ENCODE data around the gene PPP1R13B.
A peak's percentile ranks its signal among the peaks of the same experiment; 100 is the strongest.

The PPP1R13B gene

GRCh38 chr14:103728141-103728540 lies 119.2 kb downstream of the PPP1R13B start:
- DNase-seq, result no peak

GRCh38 chr14:103727313-103727980 lies 119.9 kb downstream of the PPP1R13B start:
- no peak for DNase-seq

- DNase-seq, result no peak
Measured at GRCh38 chr14:103726474-103726873, 120.9 kb downstream of the PPP1R13B start.

- no peak for DNase-seq
Measured at GRCh38 chr14:103725739-103726395, 121.5 kb downstream of the PPP1R13B start.

DNA sequence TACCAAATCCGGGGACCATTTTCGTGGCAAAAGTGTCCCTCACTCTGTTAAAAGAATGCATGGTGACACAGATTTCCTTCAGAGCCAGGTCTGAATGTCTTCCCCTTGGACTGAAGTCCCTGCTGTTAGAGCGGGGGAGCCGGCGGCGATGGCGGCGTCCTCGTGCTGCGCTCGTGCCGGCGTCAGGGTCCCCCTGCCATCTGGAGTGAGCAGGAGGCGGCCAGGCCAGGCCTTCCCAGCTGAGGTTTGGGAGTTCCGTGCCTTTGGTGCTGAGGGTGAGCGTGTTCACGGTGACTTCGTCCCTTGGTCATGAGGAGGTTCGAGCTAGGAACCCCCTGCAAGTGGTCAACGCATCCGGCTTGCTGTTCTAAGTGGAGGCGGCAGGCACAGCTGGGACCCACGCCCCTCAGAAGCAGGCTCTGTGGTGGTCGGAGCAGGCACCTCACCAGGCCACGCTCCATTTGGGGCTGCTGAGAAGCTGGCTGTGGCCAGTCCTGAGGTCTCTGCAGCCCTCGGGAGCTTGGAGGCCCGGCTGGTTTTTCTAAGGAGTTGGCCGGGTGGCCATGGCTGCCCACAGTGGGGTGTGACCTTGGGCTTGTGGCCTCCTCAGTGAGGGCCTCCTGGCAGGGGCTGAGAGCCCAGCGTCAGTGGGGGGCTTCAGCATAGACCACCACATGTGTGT lies 122.2 kb downstream of the PPP1R13B start:
- no peak for DNase-seq

- DNase-seq, result no peak
Measured at GRCh38 chr14:103724116-103724515, 123.3 kb downstream of the PPP1R13B start.

DNA sequence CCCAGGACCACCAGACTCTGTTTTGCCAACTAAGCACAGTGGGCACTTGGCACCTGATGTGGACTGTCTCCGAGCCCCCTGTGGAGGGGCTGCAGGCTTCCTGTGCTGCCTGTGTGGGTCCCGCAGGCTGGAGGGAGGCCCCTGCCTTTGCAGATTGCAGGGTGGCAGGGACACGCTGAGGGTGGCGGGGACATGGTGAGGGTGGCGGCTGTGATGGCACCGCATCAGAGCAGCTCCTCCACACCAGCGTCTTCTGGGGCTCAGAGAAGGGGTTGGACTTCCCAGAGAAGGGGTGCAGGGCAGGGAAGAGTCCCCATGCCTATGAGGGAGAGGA lies 123.7 kb downstream of the PPP1R13B start:
- DNase-seq, result no peak

GRCh38 chr14:103721334-103722120 lies 125.8 kb downstream of the PPP1R13B start:
- no peak for DNase-seq

DNA sequence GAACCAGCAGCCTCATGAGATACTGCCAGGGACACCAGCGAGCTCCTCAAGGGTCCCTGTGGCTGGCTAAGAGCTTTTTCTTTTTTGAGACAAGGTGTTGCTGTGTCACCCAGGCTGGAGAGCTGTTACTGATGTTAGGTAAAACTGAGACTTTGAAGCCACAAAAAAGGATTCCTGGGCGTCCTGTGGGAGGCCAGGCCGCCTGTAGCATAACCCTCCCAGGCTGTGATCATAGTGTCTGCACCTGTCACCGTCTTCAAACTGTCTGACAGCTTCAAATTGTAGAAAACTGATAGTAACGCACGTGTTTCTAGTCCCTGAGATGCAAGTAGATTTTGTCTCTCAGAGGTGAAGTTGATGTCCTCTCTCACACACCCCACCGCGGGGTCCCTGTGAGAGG lies 127.6 kb downstream of the PPP1R13B start:
- no peak for DNase-seq

DNA sequence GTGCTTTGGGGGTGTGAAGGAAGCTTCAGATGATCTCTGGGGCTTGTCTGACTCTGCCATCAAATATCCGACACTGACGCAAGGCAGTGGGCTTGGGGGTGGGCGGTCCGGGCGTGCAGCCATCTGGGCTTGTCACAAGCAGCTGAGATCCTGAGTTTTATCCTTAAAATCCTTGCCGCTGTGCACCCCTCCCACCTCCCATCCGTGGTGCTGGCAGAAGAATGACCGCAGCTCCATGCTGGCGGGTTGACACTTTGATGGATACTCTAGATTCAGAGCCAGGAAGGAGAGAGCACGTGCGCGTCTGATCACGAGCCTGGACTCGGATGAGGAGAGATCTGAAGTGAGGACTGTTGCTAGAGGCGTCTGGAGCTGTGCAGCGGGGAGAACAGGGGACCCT lies 128.8 kb downstream of the PPP1R13B start:
- no peak for DNase-seq

DNA sequence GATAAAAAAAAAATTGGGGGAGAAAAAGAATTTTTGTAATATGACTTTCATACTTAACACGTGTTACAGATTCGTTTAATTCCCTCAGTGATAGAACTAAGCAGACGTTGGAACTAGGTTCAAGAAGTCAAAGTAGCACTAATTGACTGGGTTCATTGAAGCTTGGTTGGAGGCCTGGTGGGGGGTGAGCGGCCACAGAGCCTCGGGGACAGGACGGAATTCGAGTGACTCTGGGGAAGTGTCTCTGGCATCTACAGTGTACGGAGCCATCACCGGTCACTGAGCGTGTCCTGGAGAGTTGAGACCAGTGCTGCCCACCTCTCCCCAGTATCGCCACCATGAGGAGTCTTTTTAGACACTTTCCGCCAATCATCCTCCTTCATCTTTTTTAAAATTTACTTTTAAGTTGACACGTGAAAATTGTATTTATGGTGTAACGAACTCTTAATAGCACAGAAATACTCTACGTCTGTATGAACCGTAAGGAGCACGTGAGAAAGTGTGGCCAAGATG lies 130.4 kb downstream of the PPP1R13B start:
- DNase-seq, result no peak

DNA sequence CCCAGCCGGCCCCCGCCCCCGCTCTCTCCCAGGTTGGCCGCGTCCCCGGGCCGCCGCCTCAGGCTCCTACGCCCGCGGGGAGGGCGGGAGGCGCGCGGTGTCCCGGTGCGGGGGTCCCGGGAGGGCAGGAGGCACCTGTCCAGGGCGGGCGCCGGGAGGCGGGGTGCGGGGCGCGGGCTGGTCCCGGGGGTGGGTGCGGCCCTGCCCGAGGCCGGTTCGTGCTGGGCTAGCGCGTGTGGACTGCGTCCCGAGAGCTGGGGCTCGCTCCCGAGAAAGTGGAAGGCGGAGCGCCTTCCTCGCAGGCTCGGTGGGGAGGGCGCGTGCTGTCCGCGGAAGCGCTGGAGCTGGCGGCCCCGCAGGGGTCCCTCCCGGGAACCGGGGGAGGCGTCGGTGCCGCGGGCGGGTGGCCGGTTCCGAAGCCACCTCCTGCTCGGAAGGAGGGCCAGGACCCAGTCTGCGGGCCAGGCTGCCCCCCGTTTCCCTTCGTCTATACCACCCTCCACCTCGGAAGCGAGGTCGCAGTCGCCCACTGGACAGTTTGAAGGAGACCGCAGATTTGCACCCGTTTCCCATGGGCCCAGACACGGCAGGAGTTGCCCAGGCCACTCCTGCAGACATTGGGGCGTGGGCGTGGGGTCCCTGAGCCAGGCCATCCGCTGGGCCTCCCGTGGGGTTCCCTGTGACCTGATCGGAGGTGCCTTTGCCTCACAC lies 131.1 kb downstream of the PPP1R13B start:
- DNase-seq, result no peak

GRCh38 chr14:103715052-103716000 lies 132.0 kb downstream of the PPP1R13B start, which contains the start of the genes XRCC3 and ZFYVE21:
Gene XRCC3 (minus strand): TSS chr14:103715451. CDS start chr14:103711087, 4,364 bp downstream.
Gene ZFYVE21 (plus strand): TSS chr14:103715810. CDS start chr14:103715842, 32 bp downstream.
- peak; percentile 99 for DNase-seq

GRCh38 chr14:103714063-103714724 lies 133.2 kb downstream of the PPP1R13B start:
- DNase-seq, result no peak

DNA sequence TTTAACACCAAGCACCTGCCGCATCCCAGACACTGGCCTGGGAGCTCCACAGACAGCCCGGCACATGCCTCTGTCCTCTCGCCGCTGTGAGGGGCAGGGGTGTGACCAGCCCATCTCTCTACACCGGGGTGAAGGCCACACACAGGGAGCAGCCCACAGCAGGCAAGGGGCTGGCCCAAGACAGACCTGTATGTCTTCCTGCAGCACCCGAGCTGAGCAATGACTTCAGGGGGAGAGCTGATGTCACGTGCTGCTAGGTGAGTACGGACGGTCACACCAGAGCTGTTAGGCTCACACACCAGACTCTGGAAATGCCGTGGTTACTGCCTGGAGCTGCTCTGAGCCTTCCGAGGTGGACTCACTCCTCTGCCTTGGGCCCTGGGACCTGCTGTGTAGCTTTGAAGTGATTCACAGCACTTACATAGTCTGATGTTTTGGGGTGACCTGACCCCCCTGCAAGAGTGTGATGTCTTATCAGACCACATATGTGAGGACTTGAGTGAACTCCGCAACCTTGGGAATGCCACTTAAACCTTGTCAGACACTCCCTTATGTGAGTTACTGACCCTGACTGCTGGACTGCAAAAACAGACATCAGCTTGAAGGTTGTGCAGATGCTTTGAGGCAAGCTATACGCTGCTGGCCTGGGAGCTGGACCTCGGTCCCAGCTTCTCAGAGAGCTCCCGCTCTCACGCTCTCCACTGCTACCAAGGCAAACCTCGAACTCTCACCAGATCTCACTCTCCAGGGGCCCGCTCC lies 133.9 kb downstream of the PPP1R13B start:
- no peak for DNase-seq

GRCh38 chr14:103712633-103713247 lies 134.6 kb downstream of the PPP1R13B start:
- no peak for DNase-seq

DNA sequence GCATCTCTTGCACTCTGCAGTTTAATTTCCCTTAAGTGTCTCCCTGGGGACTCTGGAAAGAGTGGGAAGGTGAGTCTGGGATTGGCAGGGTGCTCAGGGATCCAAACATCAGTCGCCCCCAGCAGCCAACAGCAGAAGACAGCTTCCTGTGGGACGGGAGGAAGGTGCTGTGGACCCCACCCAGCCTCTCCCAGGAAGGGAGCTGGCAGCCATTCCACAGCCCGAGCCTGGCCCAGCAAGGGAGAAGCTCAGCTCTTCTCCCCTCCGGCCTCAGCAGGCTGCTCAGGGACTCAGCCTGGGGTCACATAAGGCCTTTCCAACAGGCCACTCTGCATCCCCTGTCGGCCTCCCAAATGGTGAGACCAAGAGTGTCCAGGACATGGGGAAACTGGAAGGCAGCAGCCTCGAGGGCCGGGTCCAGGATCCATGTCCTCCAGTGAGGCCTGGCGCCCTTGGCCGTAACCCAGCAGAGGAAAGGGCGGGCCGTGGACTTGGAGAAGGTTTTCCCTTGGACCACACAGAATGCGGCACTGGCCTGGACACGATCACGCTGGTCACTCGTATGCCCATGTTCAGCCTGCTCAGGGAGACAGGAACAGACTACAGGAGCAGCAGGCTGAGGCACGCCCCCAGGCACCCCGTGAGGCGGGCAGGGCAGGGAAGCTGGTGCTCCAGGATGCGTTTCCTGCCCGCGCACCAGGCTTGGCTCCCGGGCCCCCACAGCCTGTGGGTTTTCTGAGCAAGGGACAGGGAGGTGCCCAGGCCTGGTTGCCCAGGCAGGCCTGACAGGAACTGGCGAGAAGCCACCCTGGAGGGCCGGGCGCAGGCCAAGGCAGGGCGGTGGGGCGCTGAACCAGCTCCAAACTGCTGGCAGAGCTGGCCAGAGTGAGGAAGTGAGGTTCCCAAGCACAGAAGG lies 135.6 kb downstream of the PPP1R13B start:
- DNase-seq, result no peak

GRCh38 chr14:103710771-103711377 lies 136.5 kb downstream of the PPP1R13B start:
- DNase-seq, result no peak

All from DMS 273 treated with DMSO at 0.1 percent for 48 hours (cell line).